Measurements from ENCODE around the gene KIF1A. TPM values are rescaled to one million over a fixed set of nuclear protein-coding genes. Genes with fewer than 3 reads are reported as not detected.
"Not testable (repeated sequence)": the region's sequence is repeated elsewhere in the genome, so short reads cannot be mapped to it uniquely, and the experiment has no call there.

The KIF1A gene
- total RNA-seq, 8 experiments from 2014 or later, result 0.36 to 180 (median 118) TPM

- no peak overlapping the region for H3K4me3 ChIP-seq
- H3K4me1 ChIP-seq (replicated peaks in 1 of 2), result peaks cover 0 to 3% of the 10 kb centered on the region in 2 donors
- WGBS, 10 experiments, result 60 to 84% (median 80%) methylated on average over 1 to 5 of the region's 21 CpGs; no CpG with 5 or more reads in 7 of the 10 experiments
- H3K27ac ChIP-seq, result no peak overlapping the region
- ATAC-seq (replicated peaks in 6 of 8), result peak in 1 of 8 experiments; percentile 13
- in situ Hi-C loops (cut with MboI; ENCODE audit: low pct_unique_long_range_greater_than_20kb in 2 of 9, low sequenced_read_pairs in 9 of 9, unreplicated experiment in 9 of 9), result loop anchor here in 1 of 9 experiments (25.0 kb wide), 1 partner anchor 356 kb away; no protein-coding TSS in a partner anchor
Measured at GRCh38 chr2:240856151-240856980, 36.3 kb upstream of the KIF1A start.

GRCh38 chr2:240855670-240856069, 35.7 kb upstream of the KIF1A start:
- in situ Hi-C loops (cut with MboI; ENCODE audit: low pct_unique_long_range_greater_than_20kb in 2 of 9, low sequenced_read_pairs in 9 of 9, unreplicated experiment in 9 of 9), result loop anchor here in 1 of 9 experiments (25.0 kb wide), 1 partner anchor 357 kb away; no protein-coding TSS in a partner anchor
- Histone ChIP-seq H3K27ac (no peak overlapping the region), H3K4me3 (no peak overlapping the region), H3K4me1 (replicated peaks in 1 of 2) (peaks cover 0 to 3% of the 10 kb centered on the region in 2 donors)
- 80 to 100% methylated on average over 1 to 2 of the region's 8 CpGs; no CpG with 5 or more reads in 8 of the 10 experiments for WGBS, 10 experiments
- ATAC-seq (replicated peaks in 6 of 8), result no peak

DNA sequence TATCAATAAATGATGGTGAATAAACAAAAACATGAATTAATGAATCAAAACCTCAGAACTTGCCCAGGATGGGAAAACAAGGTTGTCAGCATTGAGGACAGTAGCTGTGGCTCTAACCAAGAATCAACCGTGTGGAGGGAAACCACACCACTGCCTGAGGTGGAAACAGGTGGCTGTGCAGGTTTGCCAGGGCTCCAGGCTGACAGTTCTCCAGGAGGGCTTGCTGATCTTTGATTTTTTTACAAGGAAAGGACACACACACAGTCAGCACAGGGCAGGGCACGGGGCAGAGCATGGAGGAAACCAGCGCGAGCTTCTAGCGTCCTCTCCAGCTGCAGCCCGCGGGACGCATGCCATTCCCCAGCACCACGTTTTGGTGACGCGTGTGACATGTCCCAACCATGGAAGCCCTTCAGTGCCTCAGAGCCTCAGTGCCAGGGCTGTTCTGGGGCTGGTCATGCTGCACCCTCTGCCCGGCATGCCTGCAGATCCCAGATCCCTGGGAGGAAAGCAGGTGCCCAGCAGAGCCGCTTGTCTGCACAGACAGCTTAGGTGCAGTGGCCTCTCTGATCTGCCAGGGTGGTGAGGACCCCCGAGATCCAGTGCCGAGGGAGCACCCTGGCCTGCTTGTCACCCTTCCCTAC, 32.8 kb upstream of the KIF1A start:
- no peak for ATAC-seq (replicated peaks in 6 of 8)
- in situ Hi-C loops (cut with MboI; ENCODE audit: low pct_unique_long_range_greater_than_20kb in 2 of 9, low sequenced_read_pairs in 9 of 9, unreplicated experiment in 9 of 9), result loop anchor here in 1 of 9 experiments (25.0 kb wide), 1 partner anchor 360 kb away; no protein-coding TSS in a partner anchor
- 0 to 100% (median 84%) methylated on average over 1 to 7 of the region's 15 CpGs; no CpG with 5 or more reads in 4 of the 10 experiments for WGBS, 10 experiments
- H3K27ac ChIP-seq, result no peak overlapping the region
- peaks cover 0 to 3% of the 10 kb centered on the region in 2 donors for H3K4me1 ChIP-seq (replicated peaks in 1 of 2)
- no peak overlapping the region for H3K4me3 ChIP-seq

GRCh38 chr2:240851078-240851991, 31.3 kb upstream of the KIF1A start:
- in situ Hi-C loops (cut with MboI; ENCODE audit: low pct_unique_long_range_greater_than_20kb in 2 of 9, low sequenced_read_pairs in 9 of 9, unreplicated experiment in 9 of 9), result loop anchor here in 1 of 9 experiments (25.0 kb wide), 1 partner anchor 361 kb away; no protein-coding TSS in a partner anchor
- H3K27ac ChIP-seq, result no peak overlapping the region
- no peak overlapping the region for H3K4me3 ChIP-seq
- peaks cover 0 to 6% of the 10 kb centered on the region in 2 donors for H3K4me1 ChIP-seq (replicated peaks in 1 of 2)
- ATAC-seq (replicated peaks in 6 of 8), result peak; percentile 87 to 99 (median 91)
- WGBS, 10 experiments, result 20 to 60% (median 51%) methylated on average over 1 to 25 of the region's 33 CpGs; no CpG with 5 or more reads in 4 of the 10 experiments

GRCh38 chr2:240850756-240851077, 30.7 kb upstream of the KIF1A start:
- 40 to 60% methylated on average over 2 to 5 of the region's 11 CpGs; no CpG with 5 or more reads in 8 of the 10 experiments for WGBS, 10 experiments
- in situ Hi-C loops (cut with MboI; ENCODE audit: low pct_unique_long_range_greater_than_20kb in 2 of 9, low sequenced_read_pairs in 9 of 9, unreplicated experiment in 9 of 9), result loop anchor here in 1 of 9 experiments (25.0 kb wide), 1 partner anchor 362 kb away; no protein-coding TSS in a partner anchor
- ATAC-seq (replicated peaks in 6 of 8), result no peak
- H3K27ac ChIP-seq, result no peak overlapping the region
- H3K4me1 ChIP-seq (replicated peaks in 1 of 2), result peaks cover 0 to 6% of the 10 kb centered on the region in 2 donors
- no peak overlapping the region for H3K4me3 ChIP-seq

DNA sequence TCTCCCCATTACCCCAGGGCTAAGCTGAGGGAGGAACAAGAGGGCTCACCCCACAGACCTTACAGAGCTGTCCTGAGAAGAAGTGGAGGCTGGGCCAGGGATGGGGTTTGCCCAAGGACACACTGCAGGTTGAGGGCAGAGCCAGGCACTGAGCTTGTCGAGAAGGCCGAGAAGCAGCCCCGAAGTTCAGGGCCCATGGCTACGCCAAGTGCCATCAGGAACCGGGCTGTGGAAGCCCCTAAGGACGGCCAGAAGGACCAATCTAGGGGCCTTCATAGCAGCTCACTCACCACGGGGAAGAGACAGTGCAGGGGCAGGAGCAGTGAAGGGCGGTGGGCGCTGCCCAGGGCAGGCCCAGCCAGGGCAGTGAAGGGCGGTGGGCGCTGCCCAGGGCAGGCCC, 30.0 kb upstream of the KIF1A start:
- in situ Hi-C loops (cut with MboI; ENCODE audit: low pct_unique_long_range_greater_than_20kb in 2 of 9, low sequenced_read_pairs in 9 of 9, unreplicated experiment in 9 of 9), result loop anchor here in 1 of 9 experiments (25.0 kb wide), 1 partner anchor 362 kb away; no protein-coding TSS in a partner anchor
- no peak overlapping the region for H3K27ac ChIP-seq
- no peak overlapping the region for H3K4me3 ChIP-seq
- WGBS, 10 experiments, result 33 to 70% methylated on average over 2 to 3 of the region's 11 CpGs; no CpG with 5 or more reads in 8 of the 10 experiments
- H3K4me1 ChIP-seq (replicated peaks in 1 of 2), result peaks cover 0 to 6% of the 10 kb centered on the region in 2 donors
- peak in 1 of 8 experiments; percentile 8 for ATAC-seq (replicated peaks in 6 of 8)

DNA sequence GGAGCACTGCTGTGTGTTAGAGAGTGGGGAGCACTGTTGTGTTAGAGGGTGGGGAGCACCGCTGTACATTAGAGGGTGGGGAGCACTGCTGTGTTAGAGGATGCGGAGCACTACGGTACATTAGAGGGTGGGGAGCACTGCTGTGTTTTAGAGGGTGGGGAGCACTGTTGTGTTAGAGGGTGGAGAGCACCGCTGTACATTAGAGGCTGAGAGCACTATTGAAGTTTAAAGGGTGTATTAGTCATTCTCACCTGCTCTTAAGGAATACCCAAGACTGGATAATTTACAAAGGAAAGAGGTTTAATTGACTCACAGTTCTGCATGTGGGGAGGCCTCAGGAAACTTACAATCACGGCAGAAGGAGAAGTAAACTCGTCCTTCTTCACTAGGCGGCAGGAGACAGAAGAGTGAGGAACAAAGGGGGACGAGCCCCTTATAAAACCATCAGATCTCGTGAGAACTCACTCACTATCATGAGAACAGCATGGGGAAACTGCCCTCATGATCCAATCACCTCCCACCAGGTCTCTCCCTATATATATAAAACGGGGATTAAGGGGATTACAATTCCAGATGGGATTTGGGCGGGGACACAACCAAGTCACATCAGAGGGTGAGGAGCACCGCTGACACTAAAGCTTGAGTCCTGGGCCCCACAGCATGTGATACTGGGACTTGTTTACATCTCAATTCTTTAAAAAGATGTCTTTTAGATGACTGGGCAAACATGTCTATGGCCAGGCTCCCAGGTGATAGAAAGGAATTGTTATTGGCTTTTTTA, 29.1 kb upstream of the KIF1A start:
- in situ Hi-C loops (cut with MboI; ENCODE audit: low pct_unique_long_range_greater_than_20kb in 2 of 9, low sequenced_read_pairs in 9 of 9, unreplicated experiment in 9 of 9), result no loop called here
- ATAC-seq (replicated peaks in 6 of 8), result peak in 2 of 8 experiments; percentile 17 to 31
- Histone ChIP-seq H3K4me3 (no peak overlapping the region), H3K4me1 (replicated peaks in 1 of 2) (peaks cover 0 to 6% of the 10 kb centered on the region in 2 donors), H3K27ac (no peak overlapping the region)
- WGBS, 10 experiments, result 0 to 100% (median 60%) methylated on average over 1 to 8 of the region's 12 CpGs; no CpG with 5 or more reads in 1 of the 10 experiments

DNA sequence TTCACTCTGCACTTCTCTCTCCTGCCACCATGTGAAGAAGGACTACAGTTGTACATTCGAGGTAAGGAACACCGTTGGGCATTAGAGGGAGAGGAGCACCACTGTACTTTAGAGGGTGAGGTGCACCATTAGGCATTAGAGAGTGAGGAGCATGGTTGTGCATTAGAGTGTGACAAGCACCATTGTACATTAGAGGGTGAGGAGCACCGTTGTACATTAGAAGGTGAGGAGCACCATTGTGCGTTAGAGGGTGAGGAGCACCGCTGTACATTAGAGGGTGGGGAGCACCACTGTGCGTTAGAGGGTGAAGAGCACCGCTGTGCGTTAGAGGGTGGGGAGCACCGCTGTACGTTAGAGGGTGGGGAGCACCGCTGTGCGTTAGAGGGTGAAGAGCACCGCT, 27.8 kb upstream of the KIF1A start:
- in situ Hi-C loops (cut with MboI; ENCODE audit: low pct_unique_long_range_greater_than_20kb in 2 of 9, low sequenced_read_pairs in 9 of 9, unreplicated experiment in 9 of 9), result no loop called here
- 10 to 100% (median 71%) methylated on average over 1 to 3 of the region's 13 CpGs; no CpG with 5 or more reads in 6 of the 10 experiments for WGBS, 10 experiments
- no peak overlapping the region for H3K27ac ChIP-seq
- no peak overlapping the region for H3K4me3 ChIP-seq
- H3K4me1 ChIP-seq (replicated peaks in 1 of 2), result peaks cover 0 to 10% of the 10 kb centered on the region in 2 donors
- no peak for ATAC-seq (replicated peaks in 6 of 8)

- Histone ChIP-seq H3K4me3 (no peak overlapping the region), H3K27ac (peak overlapping the region in 1 of 2 donors; percentile 63), H3K4me1 (replicated peaks in 1 of 2) (peaks cover 0 to 10% of the 10 kb centered on the region in 2 donors)
- in situ Hi-C loops (cut with MboI; ENCODE audit: low pct_unique_long_range_greater_than_20kb in 2 of 9, low sequenced_read_pairs in 9 of 9, unreplicated experiment in 9 of 9), result no loop called here
- WGBS, 10 experiments, result 50 to 83% (median 70%) methylated on average over 1 to 3 of the region's 5 CpGs; no CpG with 5 or more reads in 2 of the 10 experiments
- ATAC-seq (replicated peaks in 6 of 8), result peak in 5 of 8 experiments; percentile 28 to 57 (median 44)
Measured at GRCh38 chr2:240846873-240847595, 27.0 kb upstream of the KIF1A start.

DNA sequence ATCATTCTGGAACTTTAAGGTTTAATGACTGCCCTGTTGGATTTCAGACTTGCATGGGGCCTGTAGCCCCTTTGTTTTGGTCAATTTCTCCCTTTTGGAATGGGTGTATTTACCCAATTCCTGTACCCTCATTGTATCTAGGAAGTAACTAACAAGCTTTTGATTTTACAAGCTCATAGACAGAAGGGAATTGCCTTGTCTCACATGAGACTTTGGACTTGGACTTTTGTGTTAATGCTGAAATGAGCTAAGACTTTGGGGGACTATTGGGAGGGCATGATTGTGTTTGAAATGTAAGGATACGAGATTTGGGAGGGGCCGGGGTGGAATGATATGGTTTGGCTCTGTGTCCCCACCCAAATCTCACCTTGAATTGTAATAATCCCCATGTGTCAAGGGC, 26.3 kb upstream of the KIF1A start:
- H3K4me3 ChIP-seq; in situ Hi-C loops (cut with MboI; ENCODE audit: low pct_unique_long_range_greater_than_20kb in 2 of 9, low sequenced_read_pairs in 9 of 9, unreplicated experiment in 9 of 9); ATAC-seq (replicated peaks in 6 of 8); H3K27ac ChIP-seq; H3K4me1 ChIP-seq (replicated peaks in 1 of 2): not testable (repeated sequence)
- 33 to 100% (median 78%) methylated on average over 2 of the region's 2 CpGs; no CpG with 5 or more reads in 7 of the 10 experiments for WGBS, 10 experiments

DNA sequence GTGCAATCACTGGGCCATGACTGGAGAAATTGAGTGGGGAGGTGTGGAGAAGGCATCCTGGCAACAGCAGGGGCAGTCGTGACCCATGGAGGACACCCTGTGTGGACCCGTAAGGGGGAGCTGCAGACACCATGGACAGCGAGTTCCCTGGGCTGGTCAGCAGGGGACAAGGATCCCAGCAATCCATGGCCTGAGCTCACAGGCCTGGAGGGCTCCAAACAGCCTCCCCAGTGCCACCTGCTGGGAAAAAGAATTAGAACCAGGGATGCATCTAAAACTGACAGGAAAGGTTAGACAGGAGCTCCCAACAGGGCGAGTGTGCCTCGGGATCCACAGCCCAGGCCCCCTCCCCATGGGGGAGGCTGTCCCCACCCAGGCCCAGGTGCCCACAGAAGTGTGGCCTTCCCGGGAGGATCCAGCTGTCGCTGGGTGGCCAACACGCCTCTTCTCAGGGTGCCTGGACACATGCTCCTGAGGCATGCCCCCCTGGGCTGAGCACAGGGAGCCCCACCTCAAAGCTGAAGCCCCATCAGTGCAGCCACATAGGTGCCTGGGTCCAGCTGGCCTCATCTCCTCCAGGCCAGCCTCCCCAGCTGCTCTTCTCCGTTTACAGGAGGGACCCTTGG, 20.5 kb upstream of the KIF1A start:
- WGBS, 10 experiments, result 27 to 29% methylated on average over 1 to 2 of the region's 9 CpGs; no CpG with 5 or more reads in 8 of the 10 experiments

More for the DNA sequence above, 20.5 kb upstream of the KIF1A start:
- peak; percentile 80 to 98 (median 90) for ATAC-seq (replicated peaks in 6 of 8)
- no peak overlapping the region for H3K27ac ChIP-seq
- H3K4me1 ChIP-seq (replicated peaks in 1 of 2), result peaks cover 0 to 10% of the 10 kb centered on the region in 2 donors
- H3K4me3 ChIP-seq, result no peak overlapping the region
- in situ Hi-C loops (cut with MboI; ENCODE audit: low pct_unique_long_range_greater_than_20kb in 2 of 9, low sequenced_read_pairs in 9 of 9, unreplicated experiment in 9 of 9), result no loop called here
